DMS 273 treated with DMSO at 0.1 percent for 48 hours (cell line): ENCODE data around the gene GBP1.
"Not testable (repeated sequence)": the region's sequence is repeated elsewhere in the genome, so short reads cannot be mapped to it uniquely, and the experiment has no call there.

Experiments used
- DNase-seq: peaks from one replicate; lab custom pipeline; 2025; lab: John Stamatoyannopoulos, UW

The GBP1 gene

GRCh38 chr1:89065079-89065868, at the start of gene GBP1:
TSS of gene GBP1 (minus strand) at chr1:89065208. CDS start at chr1:89063234, 1,974 bp downstream.
- DNase-seq: no peak

DNA sequence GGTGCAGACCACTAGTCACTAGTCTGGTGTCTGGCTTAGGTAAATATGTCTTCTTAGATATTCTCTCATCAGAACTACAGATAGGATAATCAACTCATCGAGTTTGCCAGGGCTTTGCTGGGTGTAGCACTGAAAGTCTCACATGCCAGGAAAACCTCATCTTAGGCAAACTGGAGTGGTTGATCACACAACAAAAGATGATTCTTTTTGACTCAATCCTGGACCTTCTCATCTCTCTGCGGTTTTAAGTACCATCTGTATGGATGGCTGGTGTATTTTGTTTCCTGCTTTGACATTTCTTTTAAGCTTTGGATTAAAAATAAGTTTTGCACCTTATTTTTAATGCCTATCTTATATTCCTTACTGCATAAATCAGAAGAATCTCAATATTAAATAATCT, 49.7 kb upstream of the GBP1 start:
- no peak for DNase-seq

GRCh38 chr1:89112871-89113613, 48.0 kb upstream of the GBP1 start:
- DNase-seq: no peak

GRCh38 chr1:89104687-89105086, 39.7 kb upstream of the GBP1 start:
- DNase-seq: no peak

DNA sequence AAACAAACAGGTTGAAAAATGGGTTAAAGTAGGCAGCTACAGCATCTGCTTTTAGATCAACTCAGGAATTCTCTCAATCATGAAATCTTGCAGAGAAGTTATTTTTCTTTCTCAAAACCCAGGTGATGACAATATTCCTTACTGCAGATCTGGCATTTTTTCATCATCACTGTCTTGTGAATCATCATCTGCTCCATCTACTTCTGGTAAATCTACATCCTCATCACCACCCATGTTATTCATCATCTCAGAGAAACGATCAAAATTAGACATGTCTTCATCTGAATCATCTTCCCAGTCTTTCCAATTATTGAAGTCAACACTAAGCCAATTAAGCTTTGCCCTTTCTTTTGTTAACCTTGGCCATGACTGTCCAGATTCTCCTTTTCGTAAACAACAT, 39.1 kb upstream of the GBP1 start:
- DNase-seq: no peak

GRCh38 chr1:89102021-89102420, 37.0 kb upstream of the GBP1 start:
- DNase-seq: no peak

DNA sequence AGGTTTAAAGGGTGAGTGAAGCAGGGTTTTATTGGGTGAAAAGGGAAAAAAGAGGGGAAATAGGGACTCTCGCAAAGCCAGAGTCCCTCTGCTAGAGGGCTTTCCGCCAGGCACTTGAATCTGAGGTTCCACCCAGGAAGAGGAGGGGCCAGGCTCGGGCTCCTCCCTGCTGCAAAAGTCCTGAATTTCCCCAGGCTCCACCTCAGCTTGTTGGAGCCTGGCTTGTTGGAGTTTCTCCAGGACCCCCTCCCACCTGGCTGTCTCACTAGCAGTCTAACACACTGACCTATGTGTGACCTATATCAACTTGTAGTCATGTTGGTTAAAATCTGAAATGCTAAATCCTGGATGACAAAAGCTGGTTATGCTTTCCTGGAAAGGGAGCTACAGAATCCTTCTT, 35.4 kb upstream of the GBP1 start:
- DNase-seq: no peak

DNA sequence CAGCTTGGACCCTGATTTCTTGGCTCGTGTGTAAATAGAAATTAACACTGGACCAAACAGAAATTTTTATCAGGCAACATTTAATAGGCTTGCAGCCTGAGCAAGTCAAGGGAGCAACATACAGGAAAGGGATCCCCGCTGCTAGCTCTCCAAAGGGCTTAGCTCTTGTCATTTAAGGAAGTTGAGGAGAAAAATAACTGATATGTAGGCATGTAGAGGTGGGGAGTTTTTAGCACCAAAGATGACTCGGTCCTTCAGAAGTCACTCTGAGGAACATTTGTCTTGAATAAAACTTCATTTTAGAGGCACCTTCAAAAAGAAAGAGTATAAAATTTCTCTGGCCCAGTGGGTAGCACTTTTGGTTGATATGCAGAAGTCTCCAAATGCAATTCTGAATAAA, 33.8 kb upstream of the GBP1 start:
- no peak for DNase-seq

GRCh38 chr1:89095737-89096136, 30.7 kb upstream of the GBP1 start:
- no peak for DNase-seq

DNA sequence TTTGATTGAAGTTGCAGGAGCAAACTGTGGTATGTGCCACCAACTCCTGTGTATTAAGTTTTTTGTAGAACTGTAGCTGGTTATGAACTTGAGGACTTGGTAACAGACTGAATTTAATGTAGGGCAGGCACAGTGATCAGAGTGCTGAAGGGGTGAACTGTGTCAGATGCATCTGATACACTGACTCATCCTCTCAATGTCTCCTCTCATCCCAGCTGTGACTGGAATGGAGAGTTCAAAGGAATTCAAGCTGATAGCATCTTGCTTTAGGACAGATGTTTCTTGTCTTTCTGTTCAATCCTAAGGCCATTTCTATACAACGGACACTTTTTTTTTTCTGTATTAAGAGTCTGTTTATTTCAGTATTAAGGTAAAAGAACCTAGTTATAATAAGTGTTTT, 25.0 kb upstream of the GBP1 start:
- DNase-seq: no peak

DNA sequence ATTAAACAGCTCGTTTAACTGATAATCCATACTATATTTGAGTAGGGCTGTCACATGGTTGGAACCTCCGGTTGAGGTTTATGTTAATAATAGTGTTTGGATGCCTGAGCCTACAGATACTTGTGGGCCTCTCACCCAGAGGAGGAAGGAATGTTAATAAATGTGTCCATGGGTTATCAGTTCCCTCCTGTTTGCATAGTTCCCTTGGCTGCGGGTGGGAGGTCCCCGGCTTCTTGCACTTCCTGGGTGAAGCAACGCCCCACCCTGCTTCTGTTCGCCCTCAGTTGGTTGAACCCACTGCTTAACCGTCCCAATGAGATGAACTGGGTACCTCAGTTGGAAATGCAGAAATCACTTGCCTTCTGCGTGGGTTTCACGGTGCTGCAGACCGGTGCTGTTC, 23.6 kb upstream of the GBP1 start:
- DNase-seq: no peak

DNA sequence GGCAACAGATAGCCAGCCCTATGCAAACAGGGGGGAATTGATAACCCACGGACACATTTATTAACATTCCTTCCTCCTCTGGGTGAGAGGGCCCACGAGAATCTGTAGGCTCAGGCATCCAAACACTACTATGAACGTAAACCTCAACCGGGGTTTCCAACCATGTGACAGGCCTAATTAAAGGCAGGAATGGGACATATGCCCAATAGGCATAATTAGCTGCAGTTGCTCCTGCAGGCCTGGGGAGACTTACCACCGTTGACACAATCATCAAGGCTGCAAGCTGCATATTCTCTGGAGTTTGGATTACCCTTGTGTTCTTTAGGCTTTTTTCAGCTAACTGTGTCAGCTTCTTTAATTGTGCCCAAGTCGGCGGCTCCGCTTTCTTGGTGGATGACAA, 22.2 kb upstream of the GBP1 start:
- no peak for DNase-seq

DNA sequence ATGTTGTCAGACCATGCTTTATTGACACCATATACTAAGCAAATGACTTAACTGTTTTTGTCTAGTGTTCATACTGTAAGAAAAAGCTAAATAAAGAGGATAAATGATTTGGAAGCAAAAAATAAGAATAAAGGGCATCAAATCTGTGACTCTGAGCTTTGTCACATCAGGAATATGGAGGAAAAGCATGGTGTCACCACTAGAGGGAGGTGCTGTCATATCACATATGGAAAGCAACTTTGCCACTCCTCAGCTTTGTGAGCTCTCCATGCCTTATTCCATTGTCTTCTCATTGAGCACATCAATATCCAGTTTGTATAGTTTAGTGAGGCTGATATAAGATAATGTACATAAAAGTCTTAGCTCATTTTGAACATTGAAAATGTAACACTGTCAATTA, 20.8 kb upstream of the GBP1 start:
- DNase-seq: no peak

- no peak for DNase-seq
Measured at GRCh38 chr1:89081005-89081404, 16.0 kb upstream of the GBP1 start.

- DNase-seq: not testable (repeated sequence)
Measured at GRCh38 chr1:89080068-89080467, 15.1 kb upstream of the GBP1 start.

- DNase-seq: not testable (repeated sequence)
Measured at GRCh38 chr1:89072466-89073065, 7.6 kb upstream of the GBP1 start.

- no peak for DNase-seq
Measured at GRCh38 chr1:89070509-89070908, 5.5 kb upstream of the GBP1 start.

DNA sequence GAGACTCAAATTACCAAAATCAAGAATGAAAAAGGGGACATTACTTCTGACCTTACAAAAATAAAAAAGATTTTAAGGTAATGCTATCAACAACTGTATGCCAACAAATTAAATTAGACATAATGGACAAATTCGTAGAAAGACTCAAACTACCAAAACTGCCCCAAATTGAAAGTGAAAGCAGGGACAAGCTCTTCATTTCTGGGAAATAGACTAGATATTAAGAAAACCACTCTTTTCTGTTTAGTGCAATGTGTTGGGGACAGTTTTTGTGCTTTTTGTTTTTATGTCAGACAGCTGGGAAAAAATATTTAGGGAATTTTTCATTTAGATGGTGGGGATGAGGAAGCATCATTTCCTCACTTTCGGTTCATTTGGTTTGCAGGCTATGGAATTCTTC, 4.9 kb upstream of the GBP1 start:
- DNase-seq: no peak

- no peak for DNase-seq
Measured at GRCh38 chr1:89068291-89068690, 3.3 kb upstream of the GBP1 start.

GRCh38 chr1:89064632-89065031, 376 bp downstream of the GBP1 start:
- DNase-seq: no peak

GRCh38 chr1:89063094-89063493, 1.9 kb downstream of the GBP1 start:
- no peak for DNase-seq

DNA sequence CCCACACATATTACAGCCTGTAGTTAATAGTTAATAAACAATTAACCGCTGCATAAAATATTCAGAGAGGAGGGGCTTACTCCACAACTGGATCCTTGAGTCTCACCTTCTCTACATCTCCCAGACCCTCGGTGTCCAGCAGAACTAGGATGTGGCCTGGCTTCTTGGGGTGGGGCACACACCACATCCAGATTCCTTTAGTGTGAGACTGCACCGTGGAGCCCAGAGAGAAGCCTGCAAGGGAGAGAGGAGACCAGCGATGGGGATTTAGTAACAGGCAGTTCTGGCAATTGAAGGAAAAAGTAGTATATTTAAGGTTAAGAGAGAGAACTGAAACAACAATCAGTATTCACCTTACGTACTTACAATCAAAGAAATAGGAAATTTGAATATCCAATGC, 4.9 kb downstream of the GBP1 start:
- no peak for DNase-seq

- no peak for DNase-seq
Measured at GRCh38 chr1:89051955-89052312, 13.1 kb downstream of the GBP1 start.
